ENCODE data around the gene IFT74. TPM values are rescaled to one million over a fixed set of nuclear protein-coding genes. Genes with fewer than 3 reads are reported as not detected.

Gene IFT74
- total and polyA plus RNA-seq, 10 donors, result 7.1 to 25.6 (median 11.8) TPM

- Histone ChIP-seq H3K27me3 (replicated peaks in 1 of 7) (no peaks in the 10 kb centered on the region), H3K9me3 (no peaks in the 10 kb centered on the region), H3K36me3 (peaks cover 0 to 12% (median 0%) of the 10 kb centered on the region in 6 donors), H3K4me3 (peak within 1 kb of the TSS; percentile 74 to 99 (median 90)), H3K27ac (peak within 1 kb of the TSS; percentile 87 to 99 (median 97)), H3K4me1 (peaks cover 21 to 53% (median 46%) of the 10 kb centered on the region in 6 donors)
- WGBS, 5 donors, result 0 to 1% (median 0%) methylated on average over 48 to 76 of the region's 76 CpGs
- intact Hi-C loops (cut with DNase I; ENCODE audit: low total_unique reads), result loop anchor here (10.0 kb wide), 2 partner anchors 52 to 628 kb away; partner anchors contain the start of genes C9orf72 and CAAP1
- TF ChIP-seq POLR2AphosphoS5 (IDR thresholded peaks at IDR 0.05) (peak; percentile 81 to 96 (median 90)), CTCF (IDR thresholded peaks at IDR 0.05 in 8 of 11, conservative IDR thresholded peaks at IDR 0.05 in 3 of 11) (peak in 9 of 11 experiments; percentile 5 to 44 (median 26)), POLR2A (IDR thresholded peaks at IDR 0.05) (peak in 1 of 3 donors; percentile 23)
- DNase-seq, result peak; percentile 98
Observed at GRCh38 chr9:26946753-26947727, 9.2 kb upstream of the IFT74 start, which contains the start of gene PLAA. Gene PLAA (minus strand): TSS chr9:26947242. CDS start chr9:26947045, 197 bp downstream.

GRCh38 chr9:26947736-26948135, 8.5 kb upstream of the IFT74 start:
- Histone ChIP-seq H3K4me1 (peaks cover 17 to 46% (median 40%) of the 10 kb centered on the region in 6 donors), H3K36me3 (peaks cover 0 to 12% (median 0%) of the 10 kb centered on the region in 6 donors), H3K9me3 (no peaks in the 10 kb centered on the region), H3K4me3 (peak overlapping the region; percentile 74 to 99 (median 90)), H3K27ac (peak overlapping the region; percentile 87 to 99 (median 97)), H3K27me3 (replicated peaks in 1 of 7) (no peaks in the 10 kb centered on the region)
- intact Hi-C loops (cut with DNase I; ENCODE audit: low total_unique reads), result loop anchor here (10.0 kb wide), 2 partner anchors 53 to 627 kb away; partner anchors contain the start of genes C9orf72 and CAAP1
- no peak for TF ChIP-seq POLR2AphosphoS5 (IDR thresholded peaks at IDR 0.05)
- TF ChIP-seq POLR2A (IDR thresholded peaks at IDR 0.05), result no peak
- TF ChIP-seq CTCF (IDR thresholded peaks at IDR 0.05 in 8 of 11, conservative IDR thresholded peaks at IDR 0.05 in 3 of 11), result no peak
- peak; percentile 82 for DNase-seq
- WGBS, 5 donors, result 0 to 4% (median 3%) methylated on average over 9 of the region's 9 CpGs

- intact Hi-C loops (cut with DNase I; ENCODE audit: low total_unique reads), result loop anchor here (10.0 kb wide), 2 partner anchors 55 to 625 kb away; partner anchors contain the start of genes C9orf72 and CAAP1
- Histone ChIP-seq H3K27me3 (replicated peaks in 1 of 7) (no peaks in the 10 kb centered on the region), H3K9me3 (no peaks in the 10 kb centered on the region), H3K4me1 (peaks cover 17 to 32% (median 26%) of the 10 kb centered on the region in 6 donors), H3K27ac (no peak overlapping the region), H3K4me3 (no peak overlapping the region), H3K36me3 (no peaks in the 10 kb centered on the region)
- no peak for DNase-seq
- no peak for TF ChIP-seq POLR2A (IDR thresholded peaks at IDR 0.05)
- no peak for TF ChIP-seq POLR2AphosphoS5 (IDR thresholded peaks at IDR 0.05)
- no peak for TF ChIP-seq CTCF (IDR thresholded peaks at IDR 0.05 in 8 of 11, conservative IDR thresholded peaks at IDR 0.05 in 3 of 11)
- 73 to 86% (median 77%) methylated on average over 6 of the region's 6 CpGs for WGBS, 5 donors
Observed at GRCh38 chr9:26949637-26950069, 6.6 kb upstream of the IFT74 start.

Measured in spleen (tissue), 11 donors.